GM19395 (cell line): ENCODE measurements around the gene STOX2.
"Not testable (repeated sequence)": the region's sequence is repeated elsewhere in the genome, so short reads cannot be mapped to it uniquely, and the experiment has no call there.

ENCODE experiments used
- ATAC-seq: cut with Tn5 transposase; IDR thresholded peaks from one replicate; pipeline ENCODE4 v1.9.1; 2021; ENCODE audit warnings: mild to moderate bottlenecking, moderate library complexity; ENCODE audit not compliant: unreplicated experiment

Gene STOX2

DNA sequence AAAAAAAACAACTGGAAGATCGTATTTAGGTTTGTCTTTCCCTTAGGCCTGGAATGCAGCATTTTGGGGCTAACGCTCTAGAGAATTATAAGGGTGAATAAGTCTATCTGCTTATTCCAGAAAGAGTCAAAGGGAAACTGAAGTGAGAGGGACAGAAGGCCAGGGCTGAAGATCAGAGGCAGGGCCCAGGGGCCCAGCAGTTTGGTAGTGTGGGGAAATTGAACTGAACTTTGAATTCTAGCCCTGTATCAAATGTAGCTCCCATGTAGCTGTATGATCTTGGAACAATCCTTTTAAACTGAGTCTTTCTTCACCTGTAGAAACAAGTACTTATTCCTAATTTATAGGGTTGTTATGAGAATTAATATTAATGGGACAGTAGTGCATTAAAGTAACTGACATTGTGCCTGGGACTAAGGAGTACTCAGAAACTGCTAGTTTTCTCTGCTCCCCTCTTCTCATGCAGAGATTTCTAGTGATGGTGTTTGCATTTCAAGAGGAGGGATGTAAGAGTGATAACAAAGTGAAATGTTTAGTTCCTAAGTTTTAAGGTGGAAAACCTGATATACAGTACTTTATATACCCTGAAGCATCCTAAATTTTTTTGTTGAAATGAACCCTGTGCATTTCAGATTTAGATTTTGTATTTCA lies 30.4 kb downstream of the STOX2 start:
- ATAC-seq = no peak

- ATAC-seq = no peak
Measured at GRCh38 chr4:183936047-183936446, 30.9 kb downstream of the STOX2 start.

DNA sequence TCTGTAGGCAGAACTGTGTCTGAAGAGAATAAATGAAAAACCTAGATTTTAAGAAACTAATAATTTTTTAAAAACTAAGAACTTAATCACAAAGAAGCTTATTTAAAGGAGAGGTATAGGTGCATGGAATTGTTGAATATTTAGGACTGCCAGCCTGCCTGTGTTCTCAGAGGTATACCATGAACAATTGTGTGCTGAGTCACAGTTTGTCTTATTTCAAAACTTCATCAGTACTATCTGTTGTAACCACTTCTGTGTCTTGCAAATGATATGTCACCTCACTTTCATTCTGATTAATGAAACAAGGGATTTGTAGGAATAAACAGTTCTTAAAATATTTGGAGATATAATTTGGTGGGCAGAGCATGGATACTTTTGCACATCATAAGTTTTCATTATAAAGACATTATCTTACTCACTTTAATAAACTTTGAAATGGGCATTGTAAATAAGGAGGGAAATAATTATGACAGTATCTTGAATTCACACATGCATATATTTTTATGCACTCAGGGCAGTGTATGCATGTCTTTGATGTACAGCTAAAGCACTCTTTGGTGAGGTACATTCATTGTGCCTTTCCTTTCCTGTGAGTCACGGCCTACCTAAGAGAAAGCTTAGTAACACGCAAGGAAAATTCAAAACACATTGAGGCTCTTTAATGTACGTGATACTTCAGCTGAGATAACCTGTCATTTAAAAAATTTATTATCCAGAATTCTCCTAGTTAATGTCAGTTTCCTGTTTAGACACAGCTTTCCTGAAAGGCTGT lies 31.7 kb downstream of the STOX2 start:
- no peak for ATAC-seq

GRCh38 chr4:183940864-183941263 lies 35.8 kb downstream of the STOX2 start:
- no peak for ATAC-seq

GRCh38 chr4:183941964-183942363 lies 36.9 kb downstream of the STOX2 start:
- ATAC-seq = no peak

GRCh38 chr4:183945741-183946140 lies 40.6 kb downstream of the STOX2 start:
- no peak for ATAC-seq

DNA sequence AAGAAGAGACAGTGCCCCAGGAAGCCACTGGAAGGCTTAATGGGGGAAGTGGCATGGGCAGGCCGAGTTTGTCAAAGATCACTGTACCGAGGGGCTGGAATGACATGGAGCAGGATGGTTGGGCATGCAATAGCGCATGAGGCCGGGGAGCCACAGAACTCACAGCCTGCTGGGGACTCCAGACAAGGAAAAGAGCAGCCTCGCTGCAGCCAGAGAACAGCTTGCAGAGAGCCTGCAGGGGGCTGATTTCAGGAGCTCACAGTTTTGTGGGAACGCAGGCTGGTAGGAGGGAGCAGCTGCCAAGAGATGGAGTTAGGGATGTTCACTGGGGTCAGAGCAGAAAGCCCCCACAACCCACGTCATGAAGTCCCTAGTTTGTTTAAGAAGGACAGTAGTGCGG lies 45.4 kb downstream of the STOX2 start:
- no peak for ATAC-seq

DNA sequence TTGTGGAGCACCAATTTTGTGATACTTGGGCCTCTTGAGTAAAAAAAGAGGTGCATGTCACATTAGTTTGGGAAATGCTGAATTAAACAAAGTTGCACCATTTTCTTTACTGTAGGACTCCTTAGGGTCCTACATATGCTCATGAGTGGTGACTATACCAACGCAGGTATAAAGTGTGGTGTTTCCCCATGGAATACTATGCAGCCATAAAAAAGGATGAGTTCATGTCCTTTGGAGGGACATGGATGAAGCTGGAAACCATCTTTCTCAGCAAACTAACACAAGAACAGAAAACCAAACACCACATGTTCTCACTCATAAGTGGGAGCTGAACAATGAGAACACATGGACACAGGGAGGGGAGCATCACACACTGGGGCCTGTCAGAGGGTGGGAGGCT lies 47.5 kb downstream of the STOX2 start:
- not testable (repeated sequence) for ATAC-seq

DNA sequence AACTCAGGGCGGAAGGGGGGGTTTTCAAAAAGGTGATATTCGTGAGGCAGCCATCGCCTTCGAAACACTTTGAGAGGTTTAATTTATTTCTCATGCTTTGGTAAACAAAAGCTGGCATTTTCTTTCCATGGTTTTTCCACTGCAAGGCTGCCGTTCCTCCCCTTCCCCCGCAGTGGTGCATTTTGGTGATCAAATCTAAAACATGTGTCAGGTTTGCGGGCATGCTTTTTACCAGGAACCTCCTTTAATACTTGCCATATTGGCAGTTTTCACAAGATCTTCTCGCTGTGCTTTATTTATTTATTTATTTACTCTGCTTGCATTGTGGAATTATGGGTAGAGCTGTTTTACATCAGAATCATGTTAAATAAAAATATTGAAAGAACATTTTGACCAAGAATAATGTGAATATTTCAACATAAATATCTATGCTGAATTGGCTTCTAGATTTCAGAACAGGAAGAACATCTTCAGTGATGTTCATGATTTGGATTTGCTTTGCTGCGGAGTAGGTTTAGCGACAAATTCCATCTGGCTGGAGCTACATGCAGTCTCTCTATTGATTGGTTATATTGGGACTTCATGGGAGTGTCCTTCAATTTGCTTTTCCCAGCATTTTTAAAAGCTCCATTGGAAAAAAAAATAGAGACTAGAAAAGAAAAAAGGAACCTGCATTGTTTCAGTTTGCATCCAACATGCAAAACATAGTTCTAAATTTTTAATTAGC lies 54.4 kb downstream of the STOX2 start:
- no peak for ATAC-seq

GRCh38 chr4:183960046-183960420 lies 54.9 kb downstream of the STOX2 start:
- ATAC-seq = no peak

DNA sequence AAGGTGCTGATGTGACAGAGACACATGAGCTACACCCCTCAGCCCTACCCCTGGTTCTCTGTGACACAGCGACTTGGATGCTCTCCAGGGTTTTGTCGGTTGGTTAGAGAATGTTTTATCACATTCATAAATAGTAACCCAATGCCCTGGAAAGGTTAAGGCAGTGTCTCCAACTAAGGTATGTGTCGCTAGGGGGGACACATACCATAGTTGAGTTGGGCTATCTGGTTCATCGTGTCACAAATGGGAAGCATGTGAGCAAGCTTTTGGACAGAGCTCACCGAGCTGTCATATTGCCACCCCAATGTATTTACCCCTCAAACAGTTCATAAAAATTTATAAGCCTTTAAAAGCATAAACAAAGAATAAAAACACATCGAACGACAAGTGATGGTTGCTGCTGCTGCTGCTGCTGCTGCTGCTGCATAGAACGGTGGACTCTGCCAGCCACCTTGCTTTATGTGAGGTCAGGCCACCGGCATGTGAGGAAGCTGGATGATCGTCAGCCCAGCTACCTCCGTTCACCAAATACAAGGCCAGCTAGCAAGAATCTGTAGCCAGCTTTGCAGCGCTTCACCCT lies 55.9 kb downstream of the STOX2 start:
- ATAC-seq = no peak

GRCh38 chr4:183961795-183962194 lies 56.7 kb downstream of the STOX2 start:
- ATAC-seq = no peak

DNA sequence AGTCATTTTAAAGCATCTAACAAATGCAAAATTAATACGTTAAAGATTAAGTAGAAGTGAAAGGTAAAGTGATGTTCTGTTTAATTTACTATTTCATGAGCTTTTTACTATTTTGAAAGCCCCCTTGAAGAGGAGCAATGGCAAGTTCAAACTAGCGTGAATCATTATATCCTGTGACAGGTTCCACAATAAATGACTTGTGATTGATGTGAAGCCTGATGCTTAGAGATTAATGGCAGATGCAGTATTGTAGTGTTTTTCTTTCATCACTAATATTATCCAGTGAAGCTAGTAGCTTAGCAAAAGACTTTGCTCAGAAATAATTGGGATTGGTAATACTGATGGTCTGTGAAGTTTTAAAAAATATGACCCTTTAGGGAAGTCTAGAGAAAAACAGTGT lies 57.3 kb downstream of the STOX2 start:
- no peak for ATAC-seq

DNA sequence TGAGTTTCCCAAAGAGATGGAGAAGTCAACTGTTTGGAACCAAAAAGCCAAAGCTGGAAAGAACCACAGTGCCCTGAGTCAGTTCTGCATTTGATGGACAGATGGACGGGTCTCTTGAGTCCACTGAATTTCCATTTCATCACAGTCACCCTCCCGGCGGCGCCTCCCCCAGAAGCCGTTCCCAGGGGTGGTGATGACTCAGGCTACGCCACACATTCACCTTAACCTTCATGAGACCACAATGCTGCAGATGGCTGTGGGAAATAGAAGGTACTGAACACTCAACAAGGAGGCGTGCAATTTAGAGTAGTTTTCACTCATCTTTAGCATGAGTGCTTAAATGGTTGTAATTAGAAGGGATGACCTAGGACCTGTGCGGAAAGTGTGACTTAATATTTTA lies 61.3 kb downstream of the STOX2 start:
- ATAC-seq = no peak

- ATAC-seq = no peak
Measured at GRCh38 chr4:183967266-183967665, 62.2 kb downstream of the STOX2 start.

- ATAC-seq = no peak
Measured at GRCh38 chr4:183968502-183968901, 63.4 kb downstream of the STOX2 start.

DNA sequence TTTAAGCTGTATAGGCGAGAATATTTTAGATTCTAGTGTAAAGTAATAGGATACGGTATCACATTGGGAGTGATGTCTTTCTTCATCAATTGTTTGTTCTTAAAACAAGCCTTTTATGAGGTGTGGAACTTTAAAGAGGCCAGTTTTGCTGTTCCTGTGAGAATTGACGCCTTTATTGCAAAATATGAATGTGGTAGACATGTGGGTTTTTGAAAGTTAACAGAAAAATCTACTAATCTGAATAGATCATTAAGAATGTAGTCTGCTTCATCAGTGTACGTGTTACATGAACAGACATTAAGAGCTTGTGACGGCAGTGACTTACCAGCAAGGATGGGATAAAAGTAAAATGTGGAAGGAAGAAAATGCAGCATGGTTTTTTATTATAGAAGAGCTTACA lies 63.8 kb downstream of the STOX2 start:
- ATAC-seq = no peak

GRCh38 chr4:183969596-183969995 lies 64.5 kb downstream of the STOX2 start:
- no peak for ATAC-seq

DNA sequence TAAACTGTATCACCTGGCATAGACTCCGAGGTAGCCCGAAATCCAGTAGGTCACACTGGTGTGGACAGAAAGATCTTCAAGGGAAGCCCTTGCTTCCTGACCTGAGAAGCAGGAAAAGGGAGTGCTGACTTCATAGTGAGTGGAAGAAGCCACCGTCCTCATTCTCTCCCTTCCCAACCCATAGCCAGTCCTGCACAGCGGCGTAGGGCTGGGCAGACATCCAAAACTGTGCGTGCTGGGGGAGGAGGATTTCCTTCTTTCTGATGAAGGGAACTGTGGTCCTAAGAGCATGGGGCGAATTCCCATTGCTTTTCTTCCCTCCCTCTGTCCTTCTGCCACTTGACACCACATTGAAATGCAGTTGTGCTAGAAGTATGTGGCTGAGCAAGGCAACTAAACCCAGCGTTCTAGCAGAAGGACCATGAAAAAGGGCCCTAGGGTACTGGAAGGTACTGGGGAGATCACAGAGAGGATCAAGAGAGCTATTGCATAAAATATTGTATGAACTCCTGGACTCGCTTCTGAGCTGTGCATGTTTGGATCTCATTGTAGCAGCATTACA lies 66.9 kb downstream of the STOX2 start:
- no peak for ATAC-seq

DNA sequence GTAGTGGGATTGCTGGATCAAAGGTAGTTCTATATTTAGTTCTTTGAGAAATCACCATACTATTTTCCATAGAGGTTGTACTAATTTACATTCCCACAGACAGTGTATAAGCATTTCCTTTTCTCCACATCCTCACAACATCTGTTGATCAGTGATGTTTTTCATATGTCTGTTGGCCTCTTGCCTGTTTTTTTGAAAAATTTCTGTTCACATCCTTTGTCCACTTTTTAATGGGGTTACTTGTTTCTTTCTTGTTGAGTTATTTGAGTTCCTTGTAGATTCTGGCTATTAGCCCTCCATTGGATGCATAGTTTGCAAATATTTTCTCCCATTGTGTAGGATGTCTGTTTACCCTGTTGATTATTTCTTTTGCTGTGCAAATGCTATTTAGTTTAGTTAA lies 72.6 kb downstream of the STOX2 start:
- ATAC-seq = no peak

DNA sequence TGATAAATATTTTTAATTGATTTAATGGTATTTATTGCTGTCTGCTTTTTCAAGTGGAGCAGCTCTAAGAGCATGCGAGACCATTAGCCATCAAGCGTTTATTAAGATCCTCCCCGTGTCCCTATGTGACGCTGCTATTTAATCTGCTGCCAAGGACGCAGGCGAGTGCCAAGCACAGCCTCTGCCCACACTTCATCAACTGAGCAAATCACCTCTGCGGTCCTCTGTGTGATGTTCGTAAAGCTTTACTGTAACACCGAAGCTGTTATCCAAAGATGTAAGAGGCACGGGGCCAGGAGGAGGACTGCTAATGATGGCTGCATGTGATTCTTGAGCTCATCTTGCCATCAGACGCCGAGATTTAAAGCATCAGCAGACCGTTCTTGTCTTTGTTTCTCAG lies 79.5 kb downstream of the STOX2 start:
- ATAC-seq = no peak
